Measurements from ENCODE around the gene IFITM10. TPM values are rescaled to one million over a fixed set of nuclear protein-coding genes. Genes with fewer than 3 reads are reported as not detected.

Gene IFITM10
- total RNA-seq, 4 donors from 2014 or later, result 0.88 to 6.3 (median 2.4) TPM

DNA sequence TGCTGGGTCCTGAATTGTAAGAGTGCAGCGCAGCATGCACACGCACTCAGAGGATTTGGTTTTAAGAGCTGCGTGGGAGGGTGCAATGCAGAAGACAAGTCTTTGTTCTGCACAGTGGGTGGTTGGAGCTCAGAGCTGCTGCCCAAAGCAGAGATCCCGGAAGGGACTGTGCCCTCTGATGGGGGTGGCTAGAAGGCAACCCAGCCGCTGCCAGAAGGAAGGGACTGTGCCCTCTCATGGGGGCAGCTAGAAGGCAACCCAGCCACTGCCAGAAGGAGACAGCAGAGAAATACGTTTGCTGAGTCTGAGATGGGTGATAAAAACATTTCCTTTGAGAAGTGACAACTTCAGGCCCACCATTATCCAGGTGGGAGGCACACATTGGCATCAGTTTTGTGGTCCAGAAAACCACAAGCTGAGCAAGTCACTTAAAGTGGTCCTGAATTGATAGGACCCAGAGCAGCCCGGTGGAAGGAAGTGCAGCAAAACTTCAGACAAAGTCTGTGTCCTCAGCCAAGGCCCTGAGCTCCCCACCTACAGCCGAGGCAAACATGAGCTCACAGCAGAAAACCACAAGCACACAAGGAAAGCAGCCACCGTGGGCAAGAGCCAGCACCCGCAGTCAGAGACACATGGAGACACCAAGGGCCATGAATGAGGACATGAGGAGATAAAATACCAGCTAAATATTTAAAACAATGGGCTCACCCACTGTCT lies 49.1 kb downstream of the IFITM10 start:
- DNase-seq, result no peak
- Histone ChIP-seq H3K27me3 (peaks cover 0 to 23% (median 0%) of the 10 kb centered on the region in 4 donors), H3K4me1 (peaks cover 4 to 27% (median 8%) of the 10 kb centered on the region in 3 donors), H3K4me3 (no peak overlapping the region), H3K9me3 (no peaks in the 10 kb centered on the region), H3K36me3 (no peaks in the 10 kb centered on the region), H3K27ac (no peak overlapping the region)
- TF ChIP-seq CTCF (IDR thresholded peaks at IDR 0.05) (no peak), POLR2A (IDR thresholded peaks at IDR 0.05) (no peak)
- intact Hi-C loops (cut with DNase I), result no loop called here
- WGBS, 2 donors, result 59 to 64% methylated on average over 5 to 8 of the region's 10 CpGs

- Histone ChIP-seq H3K9me3 (no peaks in the 10 kb centered on the region), H3K27me3 (peaks cover 0 to 31% (median 0%) of the 10 kb centered on the region in 4 donors), H3K4me3 (no peak overlapping the region), H3K27ac (no peak overlapping the region), H3K4me1 (peaks cover 0 to 13% (median 0%) of the 10 kb centered on the region in 3 donors), H3K36me3 (no peaks in the 10 kb centered on the region)
- TF ChIP-seq CTCF (IDR thresholded peaks at IDR 0.05) (no peak), POLR2A (IDR thresholded peaks at IDR 0.05) (no peak)
- intact Hi-C loops (cut with DNase I), result loop anchor here (10.0 kb wide), 2 partner anchors 225 to 455 kb away; no protein-coding TSS in a partner anchor
- WGBS, 2 donors, result 100% methylated on average over 2 of the region's 5 CpGs; no CpG with 5 or more reads in 1 of the 2 donors
- DNase-seq, result no peak
These were observed 50.6 kb downstream of the IFITM10 start for GRCh38 chr11:1699771-1700170.

GRCh38 chr11:1696608-1697570 lies 53.5 kb downstream of the IFITM10 start, which contains the start of gene KRTAP5-6:
Gene KRTAP5-6, plus strand, starts transcription at chr11:1697195. Its CDS starts 51 bp downstream, at chr11:1697246.
- H3K4me3 ChIP-seq, result no peak within 1 kb of the TSS
- no peak for DNase-seq
- H3K36me3 ChIP-seq, result no peaks in the 10 kb centered on the region
- peaks cover 10 to 22% (median 10%) of the 10 kb centered on the region in 3 donors for H3K4me1 ChIP-seq
- H3K27me3 ChIP-seq, result peaks cover 0 to 39% (median 0%) of the 10 kb centered on the region in 4 donors
- TF ChIP-seq POLR2A (IDR thresholded peaks at IDR 0.05), result no peak
- TF ChIP-seq CTCF (IDR thresholded peaks at IDR 0.05), result no peak
- no peaks in the 10 kb centered on the region for H3K9me3 ChIP-seq
- 81 to 90% methylated on average over 6 to 9 of the region's 11 CpGs for WGBS, 2 donors
- intact Hi-C loops (cut with DNase I), result loop anchor here (10.0 kb wide), 2 partner anchors 228 to 458 kb away; no protein-coding TSS in a partner anchor
- H3K27ac ChIP-seq, result no peak within 1 kb of the TSS

DNA sequence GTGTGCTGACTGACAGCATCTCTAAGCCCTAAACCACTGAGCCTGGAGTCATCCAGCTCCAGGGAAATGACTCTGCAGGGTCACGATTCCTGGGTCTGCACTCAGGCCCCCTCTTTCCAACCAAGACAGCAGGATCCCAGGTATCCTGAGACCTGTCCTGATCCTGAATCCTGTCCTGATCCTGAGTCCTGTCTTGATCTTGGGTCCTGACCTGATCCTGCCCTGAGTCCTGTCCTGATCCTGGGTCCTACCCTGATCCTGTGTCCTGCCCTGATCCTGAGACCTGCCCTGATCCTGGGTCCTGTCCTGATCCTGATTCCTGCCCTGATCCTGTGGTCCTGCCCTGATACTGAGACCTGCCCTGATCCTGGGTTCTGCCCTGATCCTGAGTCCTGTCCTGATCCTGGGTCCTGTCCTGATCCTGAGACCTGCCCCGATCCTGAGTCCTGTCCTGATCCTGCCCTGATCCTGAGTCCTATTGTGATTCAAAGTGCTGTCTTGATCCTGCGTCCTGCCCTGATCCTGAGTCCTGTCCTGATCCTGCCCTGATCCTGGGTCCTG lies 54.8 kb downstream of the IFITM10 start:
- Histone ChIP-seq H3K9me3 (no peaks in the 10 kb centered on the region), H3K27me3 (peaks cover 0 to 42% (median 0%) of the 10 kb centered on the region in 4 donors), H3K36me3 (no peaks in the 10 kb centered on the region), H3K4me1 (peaks cover 10 to 22% (median 10%) of the 10 kb centered on the region in 3 donors), H3K4me3 (no peak overlapping the region), H3K27ac (no peak overlapping the region)
- 78 to 82% methylated on average over 3 of the region's 3 CpGs for WGBS, 2 donors
- no peak for TF ChIP-seq CTCF (IDR thresholded peaks at IDR 0.05)
- no peak for TF ChIP-seq POLR2A (IDR thresholded peaks at IDR 0.05)
- intact Hi-C loops (cut with DNase I), result loop anchor here (10.0 kb wide), 2 partner anchors 229 to 459 kb away; no protein-coding TSS in a partner anchor
- no peak for DNase-seq
